Transverse colon (tissue), 4 donors: ENCODE measurements around the gene CARD6. TPM values are rescaled to one million over a fixed set of nuclear protein-coding genes. Genes with fewer than 3 reads are reported as not detected.
"Not testable (repeated sequence)": the region's sequence is repeated elsewhere in the genome, so short reads cannot be mapped to it uniquely, and the experiment has no call there.

Experiments
- DNase-seq: peaks from one replicate; pipeline ENCODE4 v3.0.0-alpha.2; 2019
- H3K27ac ChIP-seq, 4 donors: fragments of 200-600 bp; sonication (generic); 2 replicates each; pipeline ENCODE4 v1.5.1; 2016 to 2018; ENCODE audit warnings: inconsistent platforms in 4 of 4
- H3K27me3 ChIP-seq: fragments of 200-600 bp; sonication (generic); 2 replicates; pipeline ENCODE4 v1.5.1; 2017; ENCODE audit warnings: inconsistent platforms
- H3K36me3 ChIP-seq, 4 donors: fragments of 200-600 bp; sonication (generic); 2 replicates each; pipeline ENCODE4 v1.5.1; 2017 to 2019; ENCODE audit warnings: inconsistent platforms in 4 of 4
- H3K4me1 ChIP-seq, 4 donors: fragments of 200-600 bp; sonication (generic); 2 replicates each; pipeline ENCODE4 v1.5.1; 2017 to 2020; ENCODE audit warnings: inconsistent platforms in 4 of 4
- H3K4me3 ChIP-seq, 4 donors: fragments of 200-600 bp; sonication (generic); 1 replicate in 1 of 4; 2 replicates in 3 of 4; pipeline versions ENCODE4 v1.5.1 to v1.6.1; 2017 to 2019; ENCODE audit warnings: inconsistent platforms in 4 of 4
- H3K9me3 ChIP-seq, 2 donors: fragments of 200-600 bp; sonication (generic); 2 replicates each; pipeline ENCODE4 v1.5.1; 2017 to 2019; ENCODE audit warnings: inconsistent platforms in 2 of 2
- EP300 ChIP-seq: sonication (generic); formaldehyde crosslinking; IDR thresholded peaks from one replicate; pipeline ENCODE4 v1.6.1; 2017; ENCODE audit warnings: antibody characterized with exemption, low read depth
- POLR2A ChIP-seq: fragments of 450-650 bp; IDR thresholded peaks from one replicate; pipeline ENCODE4 v1.6.1; 2016; ENCODE audit warnings: antibody characterized with exemption, mild to moderate bottlenecking, moderate library complexity
- POLR2AphosphoS5 ChIP-seq, 3 donors: sonication (generic); formaldehyde crosslinking; IDR thresholded peaks; one replicate each; pipeline ENCODE4 v1.6.1; 2016; ENCODE audit warnings: antibody characterized with exemption in 3 of 3
- WGBS, 2 donors: methylation state at CpG; one replicate each; pipeline ENCODE4 v1.1.5; 2018; ENCODE audit warnings: low coverage in 1 of 2; 5-methylcytosine and 5-hydroxymethylcytosine counted together
- in situ Hi-C, 4 donors: fragments of 200-750 bp; cut with MboI; loops; one replicate each; pipeline versions ENCODE4 v1.15.0 to v1.15.1; 2017; ENCODE audit warnings: low sequenced_read_pairs in 3 of 4, low pct_ligation_motif_present in 1 of 4, low pct_unique_long_range_greater_than_20kb in 1 of 4
- intact Hi-C: fragments of 100-400 bp; cut with DNase I; formaldehyde crosslinking; loops from one replicate; pipeline ENCODE4 v1.15.1; 2023; ENCODE audit warnings: low total_unique reads
- total RNA-seq, 4 donors: library from RNA; depleted of rRNA; stranded (reverse); fragments of >200 nt; gene quantifications; one replicate each; pipeline ENCODE4 v1.1.0, GENCODE V29; 2016
- TF ChIP-seq, protein P1 (sequence below), 5 experiments: fragments of 200-600 bp in 3 of 5; fragments of 450-650 bp in 2 of 5; sonication (generic) in 3 of 5; IDR thresholded peaks; 1 replicate in 2 of 5; 2 replicates in 3 of 5; pipeline ENCODE4 v1.5.1; 2016 to 2017; ENCODE audit warnings: antibody characterized with exemption in 5 of 5, inconsistent platforms in 3 of 5, mild to moderate bottlenecking in 2 of 5, moderate library complexity in 1 of 5

CARD6 gene
- total RNA-seq, 4 donors from 2014 or later: 0.60 to 4.4 (median 3.0) TPM

DNA sequence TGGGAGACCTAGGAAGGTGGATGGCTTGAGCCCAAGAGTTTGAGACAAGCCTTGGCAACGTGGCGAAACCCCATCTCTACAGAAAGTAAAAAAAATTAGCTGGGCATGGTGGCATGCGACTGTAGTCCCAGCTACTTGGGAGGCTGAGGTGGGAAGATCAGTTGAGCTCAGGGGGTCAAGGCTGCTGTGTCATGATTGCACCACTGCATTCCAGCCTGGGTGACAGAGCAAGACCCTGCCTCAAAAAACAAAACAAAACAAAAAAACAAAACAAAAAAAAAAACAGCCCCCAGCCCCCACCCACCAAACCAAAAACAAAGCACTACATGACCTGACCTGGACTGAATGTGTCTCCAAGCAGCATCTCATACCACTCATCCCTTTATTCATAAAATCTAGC, 34.8 kb downstream of the CARD6 start:
- Histone ChIP-seq H3K4me1 (peaks cover 0 to 6% (median 2%) of the 10 kb centered on the region in 4 donors), H3K27me3 (no peaks in the 10 kb centered on the region), H3K36me3 (no peaks in the 10 kb centered on the region), H3K4me3 (no peak overlapping the region), H3K27ac (no peak overlapping the region), H3K9me3 (no peaks in the 10 kb centered on the region)
- TF ChIP-seq, protein P1, sequence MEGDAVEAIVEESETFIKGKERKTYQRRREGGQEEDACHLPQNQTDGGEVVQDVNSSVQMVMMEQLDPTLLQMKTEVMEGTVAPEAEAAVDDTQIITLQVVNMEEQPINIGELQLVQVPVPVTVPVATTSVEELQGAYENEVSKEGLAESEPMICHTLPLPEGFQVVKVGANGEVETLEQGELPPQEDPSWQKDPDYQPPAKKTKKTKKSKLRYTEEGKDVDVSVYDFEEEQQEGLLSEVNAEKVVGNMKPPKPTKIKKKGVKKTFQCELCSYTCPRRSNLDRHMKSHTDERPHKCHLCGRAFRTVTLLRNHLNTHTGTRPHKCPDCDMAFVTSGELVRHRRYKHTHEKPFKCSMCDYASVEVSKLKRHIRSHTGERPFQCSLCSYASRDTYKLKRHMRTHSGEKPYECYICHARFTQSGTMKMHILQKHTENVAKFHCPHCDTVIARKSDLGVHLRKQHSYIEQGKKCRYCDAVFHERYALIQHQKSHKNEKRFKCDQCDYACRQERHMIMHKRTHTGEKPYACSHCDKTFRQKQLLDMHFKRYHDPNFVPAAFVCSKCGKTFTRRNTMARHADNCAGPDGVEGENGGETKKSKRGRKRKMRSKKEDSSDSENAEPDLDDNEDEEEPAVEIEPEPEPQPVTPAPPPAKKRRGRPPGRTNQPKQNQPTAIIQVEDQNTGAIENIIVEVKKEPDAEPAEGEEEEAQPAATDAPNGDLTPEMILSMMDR (IDR thresholded peaks at IDR 0.05): no peak
- no peak for TF ChIP-seq POLR2A
- TF ChIP-seq POLR2AphosphoS5 (IDR thresholded peaks at IDR 0.05): no peak
- TF ChIP-seq EP300: no peak
- 60 to 77% methylated on average over 2 to 3 of the region's 3 CpGs for WGBS, 2 donors
- in situ Hi-C loops: loop anchor here (10.0 to 25.0 kb wide), 5 partner anchors 121 to 1289 kb away; partner anchors contain the start of gene TTC33 (in 1 of the 4)
- intact Hi-C loops: loop anchor here (5.0 kb wide), 1 partner anchor 124 kb away; no protein-coding TSS in a partner anchor
- no peak for DNase-seq

DNA sequence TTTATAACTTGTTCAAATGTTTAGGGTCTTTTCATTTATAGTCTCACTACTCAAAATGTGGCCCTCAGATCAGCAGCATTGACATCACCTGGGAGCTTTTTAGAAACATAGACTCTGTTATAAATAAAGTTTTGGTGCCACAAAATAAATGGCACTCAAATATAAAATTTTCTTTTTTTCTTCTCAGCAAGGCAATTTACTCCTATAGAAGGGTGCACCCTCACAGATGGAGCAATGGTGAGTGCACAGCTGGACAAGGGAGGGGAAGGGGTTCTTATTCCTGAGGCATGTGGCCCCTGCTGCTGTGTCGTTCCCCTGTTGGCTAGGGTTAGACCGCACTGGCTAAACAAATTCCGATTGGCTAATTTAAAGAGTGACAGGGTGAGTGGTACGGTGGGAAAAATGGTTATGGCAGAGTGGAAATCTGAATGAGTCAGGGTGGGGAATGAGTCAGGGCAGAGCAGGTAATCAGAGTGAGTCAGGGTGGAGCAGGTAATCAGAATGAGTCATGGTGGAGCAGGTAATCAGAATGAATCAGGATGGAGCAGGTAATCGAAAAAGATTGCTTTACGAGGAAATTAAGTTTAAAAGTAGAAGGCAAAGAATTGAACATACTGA, 36.3 kb downstream of the CARD6 start:
- intact Hi-C loops (loop anchor here (5.0 kb wide), 1 partner anchor 125 kb away; no protein-coding TSS in a partner anchor), in situ Hi-C loops (loop anchor here (10.0 to 25.0 kb wide), 5 partner anchors 123 to 1290 kb away; partner anchors contain the start of gene TTC33 (in 1 of the 4))
- no peak overlapping the region for H3K4me3 ChIP-seq
- no peaks in the 10 kb centered on the region for H3K36me3 ChIP-seq
- H3K27ac ChIP-seq: no peak overlapping the region
- peaks cover 0 to 6% (median 2%) of the 10 kb centered on the region in 4 donors for H3K4me1 ChIP-seq
- TF ChIP-seq POLR2A (no peak), EP300 (no peak), POLR2AphosphoS5 (IDR thresholded peaks at IDR 0.05) (no peak)
- TF ChIP-seq, protein P1 (IDR thresholded peaks at IDR 0.05): no peak
- no peaks in the 10 kb centered on the region for H3K27me3 ChIP-seq
- DNase-seq: no peak
- WGBS, 2 donors: 78 to 84% methylated on average over 5 to 6 of the region's 6 CpGs
- H3K9me3 ChIP-seq: no peaks in the 10 kb centered on the region

DNA sequence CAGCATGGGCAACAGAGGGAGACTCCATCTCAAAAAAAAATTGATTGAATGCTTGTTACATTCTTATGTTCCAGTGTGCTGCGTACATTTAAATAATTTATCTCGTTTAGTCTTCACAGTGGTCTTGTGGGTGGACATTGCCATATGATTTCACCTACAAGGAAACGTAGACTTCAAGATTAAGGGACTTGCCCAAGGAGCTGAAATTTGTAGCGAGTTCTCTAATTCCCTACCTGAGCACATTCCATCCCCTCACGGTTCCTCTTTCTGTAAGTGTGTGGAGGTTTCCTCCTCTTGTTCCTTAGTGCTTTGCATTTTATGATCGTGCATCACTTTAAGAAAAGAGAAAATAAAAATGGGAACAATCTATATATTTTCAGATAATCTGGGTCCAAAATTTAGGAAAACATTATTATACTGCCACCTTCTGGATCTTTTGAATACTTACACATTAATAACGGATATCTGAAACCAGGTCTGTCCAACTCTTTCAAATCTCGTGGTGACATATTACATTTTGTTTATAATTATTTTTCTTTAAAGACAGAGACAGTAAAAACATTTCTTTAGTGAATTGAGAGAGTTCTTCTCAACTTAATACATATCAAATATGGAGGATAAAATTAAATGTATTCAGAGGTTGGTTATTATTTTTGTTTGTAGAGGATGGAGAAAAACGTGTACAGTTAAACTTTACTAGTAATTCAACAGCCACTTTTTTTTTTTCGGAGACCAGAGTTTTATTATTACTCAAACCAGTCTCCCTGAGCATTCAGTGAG, 38.2 kb downstream of the CARD6 start:
- Histone ChIP-seq H3K27ac (no peak overlapping the region), H3K27me3 (no peaks in the 10 kb centered on the region), H3K36me3 (no peaks in the 10 kb centered on the region), H3K9me3 (no peaks in the 10 kb centered on the region), H3K4me1 (peaks cover 0 to 6% (median 2%) of the 10 kb centered on the region in 4 donors), H3K4me3 (no peak overlapping the region)
- intact Hi-C loops: loop anchor here (5.0 kb wide), 1 partner anchor 127 kb away; no protein-coding TSS in a partner anchor
- 29 to 30% methylated on average over 10 of the region's 10 CpGs for WGBS, 2 donors
- in situ Hi-C loops: loop anchor here (10.0 to 25.0 kb wide), 5 partner anchors 125 to 1292 kb away; partner anchors contain the start of gene TTC33 (in 1 of the 4)
- TF ChIP-seq POLR2A (no peak), EP300 (no peak), POLR2AphosphoS5 (IDR thresholded peaks at IDR 0.05) (no peak)
- TF ChIP-seq, protein P1 (IDR thresholded peaks at IDR 0.05): peak; percentile 55 to 70 (median 63)
- DNase-seq: no peak

DNA sequence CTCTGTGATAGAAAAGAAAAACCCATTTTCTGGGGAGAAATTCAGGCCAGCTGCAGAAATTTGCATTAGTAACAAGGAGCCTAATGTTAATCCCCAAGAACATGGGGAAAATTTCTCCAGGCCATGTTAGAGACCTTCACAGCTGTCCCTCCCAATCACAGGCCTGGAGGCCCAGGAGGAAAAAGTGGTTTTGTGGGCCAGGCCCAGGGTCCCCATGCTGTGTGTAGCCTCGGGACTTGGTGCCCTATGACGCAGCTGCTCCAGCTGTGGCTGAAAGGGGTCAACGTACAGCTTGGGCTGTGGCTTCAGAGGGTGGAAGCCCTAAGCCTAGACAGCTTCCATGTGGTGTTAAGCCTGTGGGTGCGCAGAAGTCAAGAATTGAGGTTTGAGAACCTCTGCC, 41.1 kb downstream of the CARD6 start:
- TF ChIP-seq POLR2AphosphoS5 (IDR thresholded peaks at IDR 0.05) (no peak), EP300 (no peak), POLR2A (no peak)
- TF ChIP-seq, protein P1 (IDR thresholded peaks at IDR 0.05): no peak
- no peak for DNase-seq
- Histone ChIP-seq H3K9me3 (no peaks in the 10 kb centered on the region), H3K4me3 (no peak overlapping the region), H3K27ac (no peak overlapping the region), H3K36me3 (no peaks in the 10 kb centered on the region), H3K27me3 (no peaks in the 10 kb centered on the region), H3K4me1 (peaks cover 0 to 6% (median 2%) of the 10 kb centered on the region in 4 donors)
- in situ Hi-C loops: loop anchor here (25.0 kb wide), 4 partner anchors 920 to 1295 kb away; no protein-coding TSS in a partner anchor
- intact Hi-C loops: no loop called here
- WGBS, 2 donors: 98% methylated on average over 4 of the region's 4 CpGs; no CpG with 5 or more reads in 1 of the 2 donors

DNA sequence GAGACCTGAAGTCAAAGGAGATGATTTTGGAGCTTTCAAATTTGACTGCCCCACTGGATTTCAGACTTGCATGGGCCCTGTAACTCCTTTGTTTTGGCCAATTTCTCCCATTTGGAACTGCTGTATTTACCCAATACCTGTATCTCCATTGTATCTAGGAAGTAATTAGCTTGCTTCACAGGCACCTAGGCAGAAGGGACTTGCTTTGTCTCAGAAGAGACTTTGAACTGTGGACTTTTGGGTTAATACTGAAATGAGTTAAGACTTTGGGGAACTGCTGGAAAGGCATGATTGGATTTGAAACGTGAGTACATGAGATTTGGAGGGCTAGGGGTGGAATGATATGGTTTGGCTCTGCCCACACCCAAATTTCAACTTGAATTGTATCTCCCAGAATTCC, 41.9 kb downstream of the CARD6 start:
- DNase-seq, H3K4me1 ChIP-seq, intact Hi-C loops, H3K36me3 ChIP-seq, H3K4me3 ChIP-seq, H3K27me3 ChIP-seq, H3K9me3 ChIP-seq, H3K27ac ChIP-seq: not testable (repeated sequence)
- WGBS, 2 donors: 0 to 50% methylated on average over 1 of the region's 1 CpG
- in situ Hi-C loops: loop anchor here (25.0 kb wide), 4 partner anchors 921 to 1296 kb away; no protein-coding TSS in a partner anchor
